ENCODE results near the gene HSD17B12. TPM values are rescaled to one million over a fixed set of nuclear protein-coding genes. Genes with fewer than 3 reads are reported as not detected.

Gene HSD17B12
- 68.8 and 101 TPM in 2 replicates for total RNA-seq

DNA sequence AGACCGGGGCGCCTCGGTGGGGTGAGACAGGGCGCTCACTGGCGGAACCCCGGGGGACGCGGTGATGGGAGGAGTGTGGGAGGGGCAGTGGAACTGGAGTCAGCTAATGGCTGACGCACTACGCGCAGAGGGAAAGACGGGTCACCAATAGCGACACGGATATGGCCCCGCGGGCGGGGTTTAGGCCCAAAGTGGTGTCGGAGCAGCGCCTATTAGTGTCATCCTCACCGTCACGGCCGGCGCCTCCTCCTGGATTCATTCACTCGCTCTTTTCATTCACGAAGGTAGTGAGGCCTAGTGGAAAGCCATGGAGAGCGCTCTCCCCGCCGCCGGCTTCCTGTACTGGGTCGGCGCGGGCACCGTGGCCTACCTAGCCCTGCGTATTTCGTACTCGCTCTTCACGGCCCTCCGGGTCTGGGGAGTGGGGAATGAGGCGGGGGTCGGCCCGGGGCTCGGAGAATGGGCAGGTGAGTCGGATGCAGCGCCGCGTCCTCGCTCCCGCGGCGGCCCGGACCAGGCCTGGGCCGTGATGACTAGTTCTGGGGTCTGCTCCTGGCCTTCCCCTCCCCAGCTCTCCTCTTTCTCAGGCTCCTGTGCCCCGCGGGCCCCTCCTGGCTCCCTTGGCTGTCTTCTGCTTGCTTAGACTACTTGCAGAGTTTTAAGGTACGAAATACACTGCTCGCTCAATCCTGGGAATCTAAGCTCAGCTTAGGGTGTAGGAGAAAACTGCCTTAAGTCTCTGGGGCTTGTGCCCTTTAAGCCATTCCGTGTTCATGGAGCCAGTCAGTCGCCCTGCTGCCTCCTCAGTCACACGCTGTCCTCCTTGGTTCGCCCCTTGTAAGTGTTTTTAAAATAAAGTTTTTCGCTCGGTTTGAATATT lies at the start of gene HSD17B12:
TSS of gene HSD17B12 (plus strand) at position 218 of the 880 bp plus-strand sequence. CDS start at position 308, 90 bp downstream.

DNA sequence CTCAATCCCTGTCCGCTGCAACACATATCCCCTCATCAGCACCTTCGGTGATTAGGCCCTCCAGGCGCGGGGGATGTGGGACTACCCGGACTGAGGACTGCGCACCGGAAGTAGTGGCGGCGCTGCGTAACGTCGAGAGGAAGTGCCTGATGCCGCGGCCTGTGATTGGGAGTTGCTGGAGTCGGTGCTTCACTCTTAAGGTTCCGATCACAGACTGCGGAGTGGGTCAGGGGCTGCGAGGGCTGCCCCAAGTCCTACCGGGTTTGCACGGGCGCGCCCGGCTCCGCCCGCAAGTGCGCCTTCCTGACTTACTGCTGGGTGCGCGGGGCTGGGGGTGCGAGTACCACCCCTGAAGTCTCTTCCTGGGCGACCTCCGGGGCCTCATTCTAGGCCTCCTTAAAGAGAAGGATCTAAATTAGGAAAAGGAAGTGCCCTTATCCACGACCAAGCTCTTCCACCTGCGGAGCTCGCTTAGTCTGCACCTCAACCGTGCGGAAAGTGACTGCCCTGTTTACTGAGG lies 200.2 kb downstream of the HSD17B12 start, which contains the start of gene ALKBH3:
TSS of gene ALKBH3 (plus strand) at position 192 of the 520 bp plus-strand sequence. CDS start 1,822 bp downstream, outside the sequence.

Other genes starting within 250 kb of the HSD17B12 start
- gene ALKBH3, start 200.1 kb downstream of the HSD17B12 start, total RNA-seq, result 24.8 and 37.9 TPM in 2 replicates